Keratinocyte (primary cell): Measurements from ENCODE around the gene OR5H1. TPM values are rescaled to one million over a fixed set of nuclear protein-coding genes. Genes with fewer than 3 reads are reported as not detected.

ENCODE experiments used
- DNase-seq: peaks from one replicate; pipeline ENCODE4 v3.0.0-alpha.2; 2011; ENCODE audit warnings: low read depth, missing footprints, low spot score
- FAIRE-seq: peaks from 2 replicates; lab custom pipeline; 2011; peaks lifted over from hg19 to GRCh38; lab: Jason Lieb, UNC
- H2AFZ ChIP-seq: 2 replicates; pipeline ENCODE4 v1.6.0; 2012; ENCODE audit warnings: low read length, control low read depth, inconsistent platforms; ENCODE audit not compliant: control insufficient read depth
- H3K27ac ChIP-seq: 2 replicates; pipeline ENCODE4 v1.5.1; 2011; ENCODE audit warnings: low read length; ENCODE audit not compliant: control insufficient read depth, insufficient read depth
- H3K27me3 ChIP-seq: 3 replicates; pipeline ENCODE4 v1.6.0; 2011; ENCODE audit warnings: low read length; ENCODE audit not compliant: control insufficient read depth, insufficient read depth; ENCODE audit errors: extremely low read depth
- H3K36me3 ChIP-seq, 2 experiments: 2 replicates in 1 of 2; 3 replicates in 1 of 2; pipeline ENCODE4 v1.5.1; 2011; ENCODE audit warnings: low read length in 2 of 2, mild to moderate bottlenecking in 1 of 2; ENCODE audit not compliant: control insufficient read depth in 2 of 2, insufficient read depth in 2 of 2; ENCODE audit errors: extremely low read depth in 1 of 2
- H3K4me1 ChIP-seq: 3 replicates; pipeline ENCODE4 v1.5.1; 2011; ENCODE audit warnings: low read length; ENCODE audit not compliant: control insufficient read depth, insufficient read depth; ENCODE audit errors: extremely low read depth
- H3K4me2 ChIP-seq: 3 replicates; pipeline ENCODE4 v1.6.0; 2011; ENCODE audit warnings: low read depth, low read length; ENCODE audit not compliant: control insufficient read depth, insufficient read depth; ENCODE audit errors: extremely low read depth
- H3K4me3 ChIP-seq, 3 experiments: fragments of 200-600 bp in 1 of 3; sonication (generic) in 1 of 3; 2 replicates in 2 of 3; 3 replicates in 1 of 3; pipeline ENCODE4 v1.5.1; 2011 to 2016; ENCODE audit warnings: low read length in 3 of 3, mild to moderate bottlenecking in 3 of 3, control low read depth in 2 of 3, inconsistent platforms in 1 of 3, low read depth in 1 of 3, mixed read lengths in 1 of 3, mixed run types in 1 of 3, moderate library complexity in 1 of 3; ENCODE audit not compliant: control insufficient read depth in 2 of 3, insufficient read depth in 2 of 3; ENCODE audit errors: extremely low read depth in 1 of 3
- H3K79me2 ChIP-seq: 2 replicates; pipeline ENCODE4 v1.6.0; 2012; ENCODE audit warnings: low read length; ENCODE audit not compliant: control insufficient read depth, insufficient read depth
- H3K9ac ChIP-seq: 3 replicates; pipeline ENCODE4 v1.6.0; 2011; ENCODE audit warnings: low read length; ENCODE audit not compliant: control insufficient read depth, insufficient read depth; ENCODE audit errors: extremely low read depth
- H3K9me1 ChIP-seq: 3 replicates; pipeline ENCODE4 v1.6.0; 2011; ENCODE audit warnings: low read length; ENCODE audit not compliant: control insufficient read depth, insufficient read depth; ENCODE audit errors: extremely low read depth
- H3K9me3 ChIP-seq: 2 replicates; pipeline ENCODE4 v1.5.1; 2012; ENCODE audit warnings: low read depth, low read length; ENCODE audit not compliant: control insufficient read depth
- H4K20me1 ChIP-seq: 3 replicates; pipeline ENCODE4 v1.6.0; 2011; ENCODE audit warnings: low read length; ENCODE audit not compliant: control insufficient read depth, insufficient read depth; ENCODE audit errors: extremely low read depth
- CTCF ChIP-seq, 3 experiments: IDR thresholded peaks in 1 of 3; conservative IDR thresholded peaks in 1 of 3; optimal IDR thresholded peaks in 1 of 3; 2 replicates in 2 of 3; 3 replicates in 1 of 3; pipeline versions ENCODE3 to v1.5.1; 2011; ENCODE audit warnings: low read length in 3 of 3, mild to moderate bottlenecking in 3 of 3, moderate library complexity in 2 of 3, control low read depth in 1 of 3, inconsistent platforms in 1 of 3; ENCODE audit not compliant: insufficient read depth in 2 of 3; ENCODE audit errors: extremely low read depth in 1 of 3
- EZH2 ChIP-seq: IDR thresholded peaks from one replicate; pipeline ENCODE4 v1.6.1; 2012; ENCODE audit warnings: inconsistent platforms, mild to moderate bottlenecking, low read length, moderate library complexity
- dilution Hi-C: fragments of 300-500 bp; cut with MboI; formaldehyde crosslinking; loops from one replicate; pipeline ENCODE4 v1.7.0; 2020; ENCODE audit warnings: low sequenced_read_pairs; ENCODE audit not compliant: extremely low pct_ligation_motif_present
- polyA plus RNA-seq, 5 experiments: library from polyadenylated mRNA; depleted of rRNA in 3 of 5; stranded (reverse) in 3 of 5; stranded (forward) in 1 of 5; unstranded in 1 of 5; fragments of >200 nt; gene quantifications; 1 replicate in 1 of 5; 2 replicates in 3 of 5; 3 replicates in 1 of 5; pipeline versions ENCODE4 v1.2.1 to v1.2.3, GENCODE V29; 2011 to 2012; ENCODE audit warnings: missing spikeins in 2 of 5, low read depth in 1 of 5, low replicate concordance in 1 of 5

OR5H1 gene
- polyA plus RNA-seq, 1 donor (not counting 4 experiments of a cell fraction or from before 2014, with no cell fraction given) = not detected

DNA sequence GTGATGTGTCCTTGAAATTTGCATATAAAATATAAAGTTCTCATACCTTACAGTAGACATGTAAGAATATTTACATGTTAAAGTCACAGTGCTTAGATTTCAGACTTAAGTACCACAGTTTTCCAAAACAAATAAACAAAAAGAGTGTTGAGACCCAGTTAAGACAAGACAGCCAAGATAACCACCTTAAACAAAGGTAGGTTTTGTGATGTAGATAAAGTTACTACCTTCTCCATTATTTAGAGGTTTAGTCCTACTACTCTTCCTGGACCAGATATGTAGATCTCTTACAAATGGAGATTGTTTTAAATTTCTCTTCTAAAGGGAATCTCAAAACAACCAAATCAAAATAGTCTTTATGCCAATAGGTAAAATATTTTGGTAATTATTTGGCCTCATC, 51.7 kb downstream of the OR5H1 start:
- Histone ChIP-seq H3K79me2 (no peaks in the 10 kb centered on the region), H3K36me3 (no peaks in the 10 kb centered on the region), H4K20me1 (no peaks in the 10 kb centered on the region), H3K27ac (no peak overlapping the region), H3K4me2 (no peak overlapping the region), H2AFZ (no peak overlapping the region), H3K4me1 (no peaks in the 10 kb centered on the region), H3K9ac (no peak overlapping the region), H3K27me3 (no peaks in the 10 kb centered on the region), H3K9me3 (no peaks in the 10 kb centered on the region), H3K9me1 (no peaks in the 10 kb centered on the region), H3K4me3 (no peak overlapping the region)
- dilution Hi-C loops = no loop called here
- no peak for FAIRE-seq
- DNase-seq = no peak
- TF ChIP-seq EZH2 = no peak
- TF ChIP-seq CTCF (optimal IDR thresholded peaks at IDR 0.05 in 1 of 3, IDR thresholded peaks at IDR 0.05 in 1 of 3, conservative IDR thresholded peaks at IDR 0.05 in 1 of 3; ENCODE audit: extremely low read depth in 1 of 3, insufficient read depth in 2 of 3, low read length in 3 of 3) = no peak

DNA sequence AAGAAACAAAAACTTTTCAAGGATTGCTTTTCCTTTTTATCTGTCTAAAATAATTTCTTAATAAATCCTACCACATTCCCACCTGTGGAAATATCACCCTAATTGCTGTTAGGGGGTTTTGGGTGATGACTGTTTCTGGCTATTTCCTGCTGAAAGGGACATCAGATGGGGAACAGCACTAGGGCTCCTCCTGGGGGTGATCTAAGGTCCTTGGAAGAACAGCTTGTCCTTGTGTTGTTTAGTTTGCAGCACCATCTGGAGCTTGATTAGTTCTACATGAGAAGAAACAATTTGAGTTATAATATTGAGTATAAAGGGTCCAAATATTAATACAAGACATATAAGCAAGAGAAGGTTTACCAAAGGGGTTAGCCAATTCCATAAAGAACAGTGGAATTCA, 54.7 kb downstream of the OR5H1 start:
- Histone ChIP-seq H3K27ac (no peak overlapping the region), H4K20me1 (no peaks in the 10 kb centered on the region), H3K79me2 (no peaks in the 10 kb centered on the region), H3K4me2 (no peak overlapping the region), H3K36me3 (no peaks in the 10 kb centered on the region), H3K9me1 (no peaks in the 10 kb centered on the region), H2AFZ (no peak overlapping the region), H3K27me3 (no peaks in the 10 kb centered on the region), H3K9ac (no peak overlapping the region), H3K9me3 (no peaks in the 10 kb centered on the region), H3K4me1 (no peaks in the 10 kb centered on the region), H3K4me3 (no peak overlapping the region)
- DNase-seq (no peak), FAIRE-seq (no peak)
- TF ChIP-seq EZH2 (no peak), CTCF (optimal IDR thresholded peaks at IDR 0.05 in 1 of 3, IDR thresholded peaks at IDR 0.05 in 1 of 3, conservative IDR thresholded peaks at IDR 0.05 in 1 of 3; ENCODE audit: extremely low read depth in 1 of 3, insufficient read depth in 2 of 3, low read length in 3 of 3) (no peak)
- dilution Hi-C loops = no loop called here

Other genes starting within 250 kb of the OR5H1 start
- gene RIOX2, start 158.3 kb upstream of the OR5H1 start, polyA plus RNA-seq = 34.0 to 45.2 TPM (median 35.2 TPM) in 3 replicates
- not detected in 3 replicates for gene GABRR3, start 95.4 kb upstream of the OR5H1 start, polyA plus RNA-seq
- gene OR5AC2, start 43.5 kb upstream of the OR5H1 start, polyA plus RNA-seq = not detected in 3 replicates
- not detected in 3 replicates for gene OR5H14, start 16.8 kb downstream of the OR5H1 start, polyA plus RNA-seq
- not detected in 3 replicates for gene OR5H15, start 36.0 kb downstream of the OR5H1 start, polyA plus RNA-seq
- not detected in 3 replicates for gene OR5H6, start 133.5 kb downstream of the OR5H1 start, polyA plus RNA-seq
- gene OR5H2, start 151.8 kb downstream of the OR5H1 start, polyA plus RNA-seq = not detected in 3 replicates
- gene OR5K4, start 223.1 kb downstream of the OR5H1 start, polyA plus RNA-seq = not detected in 3 replicates